Parathyroid adenoma (tissue), 2 donors: ENCODE data around the gene CFAP46.
"Not testable (repeated sequence)": the region's sequence is repeated elsewhere in the genome, so short reads cannot be mapped to it uniquely, and the experiment has no call there.

Source experiments
- H2AFZ ChIP-seq: fragments of 300-600 bp; sonication (generic); one replicate; pipeline ENCODE4 v1.7.0; 2017; ENCODE audit warnings: antibody characterized with exemption, mild to moderate bottlenecking
- H3K27ac ChIP-seq: fragments of 300-600 bp; sonication (generic); one replicate; pipeline ENCODE4 v1.7.0; 2017
- H3K27me3 ChIP-seq: fragments of 300-600 bp; sonication (generic); one replicate; pipeline ENCODE4 v1.7.0; 2017; ENCODE audit warnings: low read length; ENCODE audit not compliant: control insufficient read depth, insufficient read depth
- H3K36me3 ChIP-seq: fragments of 300-600 bp; sonication (generic); one replicate; pipeline ENCODE4 v1.7.0; 2017; ENCODE audit warnings: low read length; ENCODE audit not compliant: control insufficient read depth, insufficient read depth
- H3K4me1 ChIP-seq: fragments of 300-600 bp; sonication (generic); one replicate; pipeline ENCODE4 v1.7.0; 2017; ENCODE audit warnings: control low read depth
- H3K4me2 ChIP-seq: fragments of 300-600 bp; sonication (generic); one replicate; pipeline ENCODE4 v1.7.0; 2017; ENCODE audit warnings: low read length
- H3K4me3 ChIP-seq: fragments of 300-600 bp; sonication (generic); one replicate; pipeline ENCODE4 v1.7.0; 2017; ENCODE audit warnings: low read depth, low read length
- H3K79me2 ChIP-seq: fragments of 300-600 bp; sonication (generic); one replicate; pipeline ENCODE4 v1.7.0; 2017; ENCODE audit warnings: control low read depth
- H3K9ac ChIP-seq: fragments of 300-600 bp; sonication (generic); one replicate; pipeline ENCODE4 v1.7.0; 2017; ENCODE audit warnings: mild to moderate bottlenecking
- H3K9me3 ChIP-seq: fragments of 300-600 bp; sonication (generic); one replicate; pipeline ENCODE4 v1.7.0; 2017; ENCODE audit warnings: low read length; ENCODE audit not compliant: control insufficient read depth
- TF ChIP-seq, protein P1 (sequence below): fragments of 300-600 bp; sonication (generic); IDR thresholded peaks from one replicate; pipeline ENCODE4 v1.7.0; 2017; ENCODE audit warnings: antibody characterized with exemption, mild to moderate bottlenecking
- donor health status: primary hyperparathyroidism.

CFAP46 gene

DNA sequence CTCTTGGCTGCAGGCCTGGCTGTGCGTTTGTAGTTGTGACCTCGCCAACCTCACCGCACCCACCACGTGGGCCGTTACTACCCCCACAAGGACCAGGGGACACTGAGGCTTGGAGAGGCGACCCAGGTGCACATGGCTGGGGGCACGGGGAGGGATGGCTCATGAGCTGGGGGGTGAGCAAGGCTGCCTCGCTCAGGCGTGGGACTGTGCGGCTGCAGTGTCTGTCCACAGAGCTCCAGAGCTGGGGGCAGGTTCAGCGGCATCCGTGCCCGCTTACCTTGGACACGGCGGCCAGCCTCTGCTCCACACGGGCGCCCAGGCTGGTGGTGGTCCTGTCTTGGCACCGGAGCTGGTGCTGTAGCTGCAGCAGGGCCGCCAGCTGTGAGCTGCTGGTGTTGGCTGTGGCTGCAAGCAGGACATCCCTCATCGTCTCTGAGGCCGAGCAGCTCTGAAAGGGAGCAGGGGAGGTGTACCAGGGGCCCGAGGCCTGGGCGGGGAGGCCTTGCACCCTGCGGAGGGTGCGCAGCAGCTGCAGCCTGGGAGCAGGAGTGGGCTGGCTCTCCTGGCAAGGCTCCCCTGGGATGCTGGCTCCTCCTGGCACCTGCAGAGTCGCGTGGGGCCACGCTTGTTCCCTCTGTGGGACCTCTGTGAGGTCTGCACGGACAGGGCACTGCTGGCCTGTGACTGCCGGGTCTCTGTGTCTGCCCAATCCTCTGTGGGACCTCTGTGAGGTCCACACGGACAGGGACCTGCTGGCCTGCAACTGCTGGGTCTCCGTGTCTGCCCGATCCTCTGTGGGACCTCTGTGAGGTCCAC lies 96.4 kb downstream of the CFAP46 start:
- no peak overlapping the region for H3K4me2 ChIP-seq
- no peak overlapping the region for H3K4me3 ChIP-seq
- no peaks in the 10 kb centered on the region for H3K79me2 ChIP-seq
- H3K27ac ChIP-seq: no peak overlapping the region
- TF ChIP-seq, protein P1, sequence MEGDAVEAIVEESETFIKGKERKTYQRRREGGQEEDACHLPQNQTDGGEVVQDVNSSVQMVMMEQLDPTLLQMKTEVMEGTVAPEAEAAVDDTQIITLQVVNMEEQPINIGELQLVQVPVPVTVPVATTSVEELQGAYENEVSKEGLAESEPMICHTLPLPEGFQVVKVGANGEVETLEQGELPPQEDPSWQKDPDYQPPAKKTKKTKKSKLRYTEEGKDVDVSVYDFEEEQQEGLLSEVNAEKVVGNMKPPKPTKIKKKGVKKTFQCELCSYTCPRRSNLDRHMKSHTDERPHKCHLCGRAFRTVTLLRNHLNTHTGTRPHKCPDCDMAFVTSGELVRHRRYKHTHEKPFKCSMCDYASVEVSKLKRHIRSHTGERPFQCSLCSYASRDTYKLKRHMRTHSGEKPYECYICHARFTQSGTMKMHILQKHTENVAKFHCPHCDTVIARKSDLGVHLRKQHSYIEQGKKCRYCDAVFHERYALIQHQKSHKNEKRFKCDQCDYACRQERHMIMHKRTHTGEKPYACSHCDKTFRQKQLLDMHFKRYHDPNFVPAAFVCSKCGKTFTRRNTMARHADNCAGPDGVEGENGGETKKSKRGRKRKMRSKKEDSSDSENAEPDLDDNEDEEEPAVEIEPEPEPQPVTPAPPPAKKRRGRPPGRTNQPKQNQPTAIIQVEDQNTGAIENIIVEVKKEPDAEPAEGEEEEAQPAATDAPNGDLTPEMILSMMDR: no peak
- H3K4me1 ChIP-seq: no peaks in the 10 kb centered on the region
- no peaks in the 10 kb centered on the region for H3K27me3 ChIP-seq
- H3K36me3 ChIP-seq: no peaks in the 10 kb centered on the region
- no peak overlapping the region for H2AFZ ChIP-seq
- no peak overlapping the region for H3K9ac ChIP-seq
- no peaks in the 10 kb centered on the region for H3K9me3 ChIP-seq

DNA sequence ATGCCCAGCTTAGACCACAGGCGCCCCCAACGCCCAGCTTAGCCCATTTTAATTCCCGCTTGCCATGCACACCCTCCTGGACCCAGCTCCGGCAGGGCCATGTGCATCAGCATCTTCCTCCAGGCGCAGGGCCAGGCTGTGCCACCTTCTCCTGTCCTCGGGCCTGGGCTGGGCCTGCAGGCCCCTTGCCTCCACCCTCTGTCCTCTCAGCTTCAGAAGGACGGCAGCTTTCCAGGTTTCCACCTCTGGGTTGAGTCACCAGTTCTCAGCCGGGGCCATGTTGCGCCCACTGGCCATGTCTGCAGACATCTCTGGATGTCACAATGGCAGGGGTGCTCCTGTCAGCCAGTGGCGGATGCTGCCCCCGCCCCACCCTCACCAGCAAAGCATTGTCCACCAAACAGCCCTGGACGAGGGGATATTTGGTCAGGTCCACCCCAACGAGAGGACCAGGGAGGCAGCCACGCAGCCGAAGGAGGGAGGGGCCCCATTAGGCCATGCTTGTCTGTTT lies 97.3 kb downstream of the CFAP46 start:
- Histone ChIP-seq H3K9me3 (no peaks in the 10 kb centered on the region), H3K9ac (no peak overlapping the region), H3K27me3 (no peaks in the 10 kb centered on the region), H3K4me2 (no peak overlapping the region), H3K79me2 (no peaks in the 10 kb centered on the region), H3K27ac (no peak overlapping the region), H3K4me3 (no peak overlapping the region), H3K36me3 (no peaks in the 10 kb centered on the region), H2AFZ (no peak overlapping the region), H3K4me1 (no peaks in the 10 kb centered on the region)
- TF ChIP-seq, protein P1: no peak

DNA sequence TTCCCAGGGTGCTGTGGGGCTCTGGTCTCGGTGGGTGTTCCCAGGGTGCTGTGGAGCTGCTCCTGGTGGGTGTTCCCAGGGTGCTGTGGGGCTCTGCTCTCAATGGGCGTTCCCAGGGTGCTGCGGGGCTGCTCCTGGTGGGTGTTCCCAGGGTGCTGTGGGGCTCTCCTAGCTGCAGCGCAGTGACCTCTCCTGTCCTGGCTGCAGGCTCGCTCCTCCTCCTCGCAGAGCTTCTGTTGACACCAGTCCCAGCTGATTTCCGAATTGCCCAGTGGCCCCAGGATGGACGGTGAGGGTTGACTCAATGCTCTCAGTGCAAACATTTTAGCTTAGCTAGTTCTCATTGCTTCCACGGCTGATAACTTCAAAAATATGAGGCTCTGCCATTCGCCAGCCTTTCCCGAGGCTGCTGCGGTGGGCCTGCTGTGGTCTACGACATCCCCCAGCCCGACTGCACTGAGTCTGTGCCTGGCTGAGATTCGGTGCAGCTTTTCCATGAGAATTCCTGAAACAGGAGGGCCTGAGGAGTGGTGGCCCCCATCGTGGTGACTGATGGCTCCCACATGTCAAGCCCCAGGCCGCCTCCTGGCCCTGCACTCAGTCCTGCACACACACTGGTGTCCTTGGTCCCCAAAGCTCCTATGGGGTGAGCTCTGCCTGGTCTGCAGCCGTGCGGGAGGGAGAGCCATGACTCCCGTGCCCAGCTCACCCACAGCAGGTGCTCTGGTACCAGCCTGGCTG lies 98.1 kb downstream of the CFAP46 start:
- H3K9ac ChIP-seq: no peak overlapping the region
- no peaks in the 10 kb centered on the region for H3K4me1 ChIP-seq
- H3K79me2 ChIP-seq: no peaks in the 10 kb centered on the region
- H3K36me3 ChIP-seq: no peaks in the 10 kb centered on the region
- TF ChIP-seq, protein P1: no peak
- H3K4me3 ChIP-seq: no peak overlapping the region
- no peaks in the 10 kb centered on the region for H3K27me3 ChIP-seq
- no peak overlapping the region for H3K27ac ChIP-seq
- no peak overlapping the region for H3K4me2 ChIP-seq
- no peak overlapping the region for H2AFZ ChIP-seq
- H3K9me3 ChIP-seq: no peaks in the 10 kb centered on the region

DNA sequence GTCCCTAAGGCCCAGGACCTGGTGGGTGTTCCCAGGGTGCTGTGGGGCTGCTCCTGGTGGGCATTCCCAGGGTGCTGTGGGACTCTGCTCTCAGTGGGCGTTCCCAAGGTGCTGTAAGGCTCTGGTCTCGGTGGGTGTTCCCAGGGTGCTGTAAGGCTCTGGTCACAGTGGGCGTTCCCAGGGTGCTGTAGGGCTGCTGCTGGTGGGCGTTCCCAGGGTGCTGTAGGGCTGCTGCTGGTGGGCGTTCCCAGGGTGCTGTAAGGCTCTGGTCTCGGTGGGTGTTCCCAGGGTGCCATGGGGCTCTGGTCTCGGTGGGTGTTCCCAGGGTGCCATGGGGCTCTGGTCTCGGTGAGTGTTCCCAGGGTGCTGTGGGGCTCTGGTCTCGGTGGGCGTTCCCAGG lies 99.1 kb downstream of the CFAP46 start:
- not testable (repeated sequence) for H3K4me3 ChIP-seq, H3K9me3 ChIP-seq, H2AFZ ChIP-seq, H3K79me2 ChIP-seq, H3K36me3 ChIP-seq, H3K4me1 ChIP-seq, H3K9ac ChIP-seq, H3K27ac ChIP-seq, H3K27me3 ChIP-seq, H3K4me2 ChIP-seq

DNA sequence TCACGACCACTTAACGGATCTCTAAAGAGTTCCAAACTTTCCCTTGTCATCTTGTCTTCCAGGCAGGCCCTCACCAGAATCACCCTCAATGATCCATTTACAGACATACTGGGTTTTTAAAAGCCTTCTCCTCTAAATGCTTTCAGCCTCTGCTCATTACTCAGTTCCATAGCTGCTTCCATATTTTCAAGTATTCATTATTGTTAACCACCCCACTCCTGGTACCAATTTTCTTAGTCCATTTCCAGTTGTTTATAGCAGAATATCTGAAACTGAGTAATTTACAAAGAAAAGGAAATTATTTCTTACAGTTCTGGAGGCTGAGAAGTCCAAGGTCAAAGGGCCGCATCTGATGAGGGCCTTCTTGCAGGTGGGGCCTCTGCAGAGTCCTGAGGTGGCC lies 100.0 kb downstream of the CFAP46 start:
- no peaks in the 10 kb centered on the region for H3K36me3 ChIP-seq
- H3K27me3 ChIP-seq: no peaks in the 10 kb centered on the region
- no peak overlapping the region for H3K9ac ChIP-seq
- H2AFZ ChIP-seq: no peak overlapping the region
- no peaks in the 10 kb centered on the region for H3K9me3 ChIP-seq
- H3K27ac ChIP-seq: no peak overlapping the region
- no peaks in the 10 kb centered on the region for H3K79me2 ChIP-seq
- H3K4me1 ChIP-seq: no peaks in the 10 kb centered on the region
- TF ChIP-seq, protein P1: no peak
- no peak overlapping the region for H3K4me2 ChIP-seq
- no peak overlapping the region for H3K4me3 ChIP-seq
